ENCODE results near the gene CDCA5. TPM values are rescaled to one million over a fixed set of nuclear protein-coding genes. Genes with fewer than 3 reads are reported as not detected.

CDCA5 gene
- total and polyA plus RNA-seq, 12 donors, result 0.35 to 10.0 (median 1.4) TPM

DNA sequence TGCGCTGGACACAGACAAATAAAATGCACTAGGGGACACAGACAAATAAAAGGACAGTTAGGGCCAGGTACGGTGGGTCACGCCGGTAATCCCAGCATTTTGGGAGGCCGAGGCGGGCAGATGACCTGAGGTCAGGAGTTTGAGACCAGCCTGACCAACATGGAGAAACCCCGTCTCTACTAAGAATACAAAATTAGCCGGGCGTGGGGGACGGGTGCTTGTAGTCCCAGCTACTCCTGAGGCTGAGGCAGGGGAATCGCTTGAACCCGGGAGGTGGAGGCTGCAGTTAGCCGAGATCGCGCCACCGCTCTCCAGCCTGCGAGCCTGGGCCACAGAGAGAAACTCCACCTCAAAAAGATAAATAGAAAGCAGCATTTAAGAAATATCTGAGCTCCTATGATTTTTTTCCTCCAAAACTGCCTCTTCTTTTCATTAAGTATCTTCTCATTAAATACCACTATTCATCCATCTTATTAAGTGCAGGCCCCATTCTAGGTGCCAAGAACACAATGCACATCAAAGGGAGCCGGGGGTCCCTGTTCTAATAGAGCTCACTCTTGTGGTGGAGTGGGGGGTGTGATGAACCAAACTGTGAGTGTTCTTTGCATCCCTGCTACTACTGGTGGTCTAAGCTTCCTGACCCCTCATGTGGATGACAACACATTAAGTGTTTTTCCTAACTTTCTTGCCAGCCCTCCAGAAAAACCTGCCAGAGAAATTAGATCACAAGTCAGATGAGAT is 34.4 kb upstream of the CDCA5 start:
- DNase-seq, result peak in 3 of 7 donors; percentile 16 to 41 (median 22)
- Histone ChIP-seq H3K9me3 (replicated peaks in 1 of 3) (no peaks in the 10 kb centered on the region), H3K4me3 (no peak overlapping the region), H3K27me3 (no peaks in the 10 kb centered on the region), H3K36me3 (replicated peaks in 1 of 2) (peaks cover 0 to 37% of the 10 kb centered on the region in 2 donors), H3K4me1 (replicated peaks in 1 of 2) (peaks cover 43 to 56% of the 10 kb centered on the region in 2 donors), H3K27ac (peak overlapping the region in 3 of 5 donors; percentile 45 to 94 (median 66))
- WGBS, 4 donors, result 70 to 79% (median 73%) methylated on average over 18 of the region's 18 CpGs
- TF ChIP-seq, protein P1, sequence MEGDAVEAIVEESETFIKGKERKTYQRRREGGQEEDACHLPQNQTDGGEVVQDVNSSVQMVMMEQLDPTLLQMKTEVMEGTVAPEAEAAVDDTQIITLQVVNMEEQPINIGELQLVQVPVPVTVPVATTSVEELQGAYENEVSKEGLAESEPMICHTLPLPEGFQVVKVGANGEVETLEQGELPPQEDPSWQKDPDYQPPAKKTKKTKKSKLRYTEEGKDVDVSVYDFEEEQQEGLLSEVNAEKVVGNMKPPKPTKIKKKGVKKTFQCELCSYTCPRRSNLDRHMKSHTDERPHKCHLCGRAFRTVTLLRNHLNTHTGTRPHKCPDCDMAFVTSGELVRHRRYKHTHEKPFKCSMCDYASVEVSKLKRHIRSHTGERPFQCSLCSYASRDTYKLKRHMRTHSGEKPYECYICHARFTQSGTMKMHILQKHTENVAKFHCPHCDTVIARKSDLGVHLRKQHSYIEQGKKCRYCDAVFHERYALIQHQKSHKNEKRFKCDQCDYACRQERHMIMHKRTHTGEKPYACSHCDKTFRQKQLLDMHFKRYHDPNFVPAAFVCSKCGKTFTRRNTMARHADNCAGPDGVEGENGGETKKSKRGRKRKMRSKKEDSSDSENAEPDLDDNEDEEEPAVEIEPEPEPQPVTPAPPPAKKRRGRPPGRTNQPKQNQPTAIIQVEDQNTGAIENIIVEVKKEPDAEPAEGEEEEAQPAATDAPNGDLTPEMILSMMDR (IDR thresholded peaks at IDR 0.05), result peak in 3 of 6 experiments; percentile 2 to 34 (median 28)
- TF ChIP-seq POLR2A (IDR thresholded peaks at IDR 0.05), result no peak
- intact Hi-C loops (cut with DNase I), result no loop called here

DNA sequence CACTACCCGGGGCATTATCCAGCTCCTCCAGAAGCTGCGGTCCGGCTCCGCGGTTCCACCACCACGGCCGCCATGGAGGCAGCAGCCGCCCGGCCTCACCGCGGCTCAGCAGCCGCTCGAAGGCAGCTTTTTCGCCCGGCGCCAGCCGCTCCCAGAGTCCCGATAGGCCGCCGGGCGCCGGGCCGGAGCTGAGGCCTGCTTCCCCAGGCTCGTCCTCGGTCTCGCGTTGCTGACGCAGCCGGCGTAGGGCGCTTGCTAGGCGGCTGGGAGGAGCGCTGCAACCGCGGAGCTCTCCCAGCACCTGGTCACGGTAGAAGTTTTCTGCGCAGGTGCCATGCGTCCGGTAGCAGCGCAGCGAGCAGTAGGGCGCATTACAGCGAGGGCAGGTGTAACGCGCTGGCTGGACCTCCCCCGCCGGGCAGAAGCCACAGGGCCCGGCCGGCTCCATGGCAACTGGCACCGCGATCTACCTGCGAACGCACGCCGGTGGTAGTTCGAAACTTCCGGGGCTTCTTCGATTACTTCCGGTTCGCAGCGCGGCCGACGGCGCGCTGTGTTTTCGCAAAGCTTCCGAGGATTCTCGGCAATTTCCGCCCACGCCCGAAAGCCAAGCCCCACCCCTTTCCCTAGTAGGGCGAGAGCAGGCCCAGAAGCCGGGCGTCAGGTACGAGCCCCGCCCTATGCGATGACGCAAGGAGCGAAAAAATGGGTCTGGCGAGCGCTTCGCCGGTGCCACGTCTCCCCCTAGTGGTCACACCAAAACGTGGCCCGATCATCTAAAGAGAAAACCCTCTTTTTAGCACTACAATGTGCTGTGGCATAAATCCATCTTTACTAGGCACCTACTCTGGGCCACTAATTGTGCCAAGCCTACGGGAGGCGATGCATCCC is 33.6 kb upstream of the CDCA5 start, which contains the start of gene ZNHIT2:
TSS of gene ZNHIT2 (minus strand) at position 496 of the 891 bp plus-strand sequence. CDS start at position 448, 48 bp downstream.
- Histone ChIP-seq H3K9me3 (replicated peaks in 1 of 3) (no peaks in the 10 kb centered on the region), H3K4me3 (peak within 1 kb of the TSS; percentile 44 to 95 (median 68)), H3K4me1 (replicated peaks in 1 of 2) (peaks cover 44 to 56% of the 10 kb centered on the region in 2 donors), H3K27ac (peak within 1 kb of the TSS; percentile 57 to 95 (median 94)), H3K27me3 (no peaks in the 10 kb centered on the region), H3K36me3 (replicated peaks in 1 of 2) (peaks cover 0 to 37% of the 10 kb centered on the region in 2 donors)
- 1 to 2% (median 1%) methylated on average over 17 to 89 of the region's 89 CpGs for WGBS, 4 donors
- peak; percentile 99 to 100 (median 99) for DNase-seq
- TF ChIP-seq, protein P1 (IDR thresholded peaks at IDR 0.05), result peak; percentile 93 to 99 (median 95)
- peak; percentile 70 to 86 for TF ChIP-seq POLR2A (IDR thresholded peaks at IDR 0.05)
- intact Hi-C loops (cut with DNase I), result no loop called here

DNA sequence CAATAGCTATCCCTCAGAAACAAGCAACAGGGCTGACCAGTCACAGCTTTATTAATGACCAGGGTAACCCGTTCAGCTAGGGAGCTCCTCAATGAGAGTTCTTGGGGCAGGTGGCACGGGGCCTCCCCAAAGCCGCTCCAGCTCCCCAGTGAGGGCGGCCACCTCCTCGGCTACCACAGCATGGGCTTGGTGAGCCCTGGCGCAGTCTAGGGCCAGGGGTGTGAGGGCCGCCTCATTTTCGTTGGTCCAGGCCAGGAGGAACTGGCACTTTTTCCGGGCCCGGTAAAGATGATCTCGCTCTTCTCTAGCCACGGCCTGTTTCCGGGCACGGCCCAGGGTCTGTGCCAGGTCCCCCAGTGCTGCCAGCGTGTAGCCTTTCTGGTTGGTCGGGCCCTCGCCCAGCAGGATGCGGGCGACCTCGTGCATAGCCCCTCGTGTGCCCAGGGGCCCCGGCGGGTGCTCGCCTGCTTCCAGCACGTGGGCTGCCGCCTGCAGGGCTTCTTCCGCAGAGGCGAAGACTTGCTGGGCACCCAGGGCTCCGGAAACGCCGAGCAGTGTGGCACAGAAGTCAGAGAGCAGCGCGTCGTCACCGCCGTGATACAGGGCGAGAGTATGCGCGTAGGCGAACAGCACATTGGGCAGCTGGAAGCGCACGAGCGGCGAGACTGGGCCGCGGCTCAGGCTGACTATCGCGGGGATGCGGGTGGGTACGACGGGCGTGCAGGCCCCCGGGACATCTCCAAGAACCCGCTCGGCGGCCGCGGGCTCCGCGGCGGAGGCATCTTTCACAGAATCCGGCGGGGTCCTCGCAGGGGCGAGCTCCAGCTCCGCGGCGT is 32.7 kb upstream of the CDCA5 start:
- WGBS, 4 donors, result 4 to 65% (median 17%) methylated on average over 18 to 68 of the region's 68 CpGs

More for the DNA sequence above, 32.7 kb upstream of the CDCA5 start:
- no peaks in the 10 kb centered on the region for H3K9me3 ChIP-seq (replicated peaks in 1 of 3)
- DNase-seq, result peak; percentile 63 to 85 (median 80)
- H3K27me3 ChIP-seq, result no peaks in the 10 kb centered on the region
- peaks cover 44 to 61% of the 10 kb centered on the region in 2 donors for H3K4me1 ChIP-seq (replicated peaks in 1 of 2)
- intact Hi-C loops (cut with DNase I), result no loop called here
- peaks cover 0 to 37% of the 10 kb centered on the region in 2 donors for H3K36me3 ChIP-seq (replicated peaks in 1 of 2)
- peak overlapping the region; percentile 57 to 95 (median 94) for H3K27ac ChIP-seq
- TF ChIP-seq POLR2A (IDR thresholded peaks at IDR 0.05), result peak in 1 of 2 donors; percentile 79
- TF ChIP-seq, protein P1 (IDR thresholded peaks at IDR 0.05), result no peak
- peak overlapping the region in 3 of 4 donors; percentile 51 to 95 (median 85) for H3K4me3 ChIP-seq
